ENCODE measurements around the gene ZFP1.
"Not testable (repeated sequence)": the region's sequence is repeated elsewhere in the genome, so short reads cannot be mapped to it uniquely, and the experiment has no call there.

ZFP1 gene

DNA sequence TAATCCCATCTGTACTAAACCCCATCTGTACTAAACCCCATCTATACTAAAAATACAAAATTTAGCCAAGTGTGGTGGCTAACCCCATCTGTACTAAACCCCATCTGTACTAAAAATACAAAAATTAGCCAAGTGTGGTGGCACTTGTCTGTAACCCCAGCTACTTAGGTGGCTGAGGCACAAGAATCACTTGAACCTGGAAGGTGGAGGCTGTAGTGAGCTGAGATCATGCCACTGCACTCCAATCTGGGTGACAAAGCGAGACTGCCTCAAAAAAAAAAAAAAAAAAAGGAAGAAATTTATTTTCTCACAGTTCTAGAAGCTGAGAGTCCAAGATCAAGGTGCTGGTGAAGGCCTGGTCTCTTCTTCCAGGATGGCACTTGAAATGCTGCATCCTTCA lies 12.1 kb downstream of the ZFP1 start:
- DNase-seq: no peak

DNA sequence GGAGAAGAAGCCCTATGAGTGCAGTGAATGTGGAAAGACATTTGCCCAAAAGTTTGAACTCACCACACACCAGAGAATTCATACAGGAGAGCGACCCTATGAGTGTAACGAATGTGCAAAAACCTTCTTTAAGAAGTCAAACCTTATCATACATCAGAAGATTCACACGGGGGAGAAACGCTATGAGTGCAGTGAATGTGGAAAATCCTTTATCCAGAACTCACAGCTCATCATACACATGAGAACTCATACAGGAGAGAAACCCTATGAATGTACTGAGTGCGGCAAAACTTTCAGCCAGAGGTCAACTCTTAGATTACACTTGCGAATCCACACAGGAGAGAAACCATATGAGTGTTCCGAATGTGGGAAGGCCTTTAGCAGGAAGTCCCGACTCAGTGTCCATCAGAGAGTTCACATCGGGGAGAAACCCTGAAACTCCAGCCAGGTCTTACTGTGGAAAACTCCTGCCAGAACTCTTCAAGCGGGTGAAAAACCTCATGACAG lies 21.6 kb downstream of the ZFP1 start:
- no peak for DNase-seq

DNA sequence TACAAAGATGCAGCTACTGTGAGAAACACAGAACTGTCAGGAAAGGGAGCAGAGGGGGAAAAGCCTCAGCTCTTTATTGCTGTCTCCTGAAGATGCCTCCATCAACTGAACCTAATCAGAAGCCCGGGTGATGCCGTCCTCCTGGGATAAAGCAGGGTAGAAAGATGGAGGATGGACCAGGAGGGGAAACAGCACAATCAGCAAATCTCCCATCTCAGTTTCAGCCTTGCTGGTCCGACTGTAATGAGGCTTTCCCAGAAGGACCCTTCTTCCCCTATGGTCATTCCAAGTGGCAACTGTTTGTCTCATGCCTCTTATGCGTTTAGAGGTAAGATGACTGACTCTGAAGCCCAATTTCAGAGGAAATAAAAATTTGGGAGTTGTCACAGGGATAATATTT lies 24.3 kb downstream of the ZFP1 start:
- no peak for DNase-seq

DNA sequence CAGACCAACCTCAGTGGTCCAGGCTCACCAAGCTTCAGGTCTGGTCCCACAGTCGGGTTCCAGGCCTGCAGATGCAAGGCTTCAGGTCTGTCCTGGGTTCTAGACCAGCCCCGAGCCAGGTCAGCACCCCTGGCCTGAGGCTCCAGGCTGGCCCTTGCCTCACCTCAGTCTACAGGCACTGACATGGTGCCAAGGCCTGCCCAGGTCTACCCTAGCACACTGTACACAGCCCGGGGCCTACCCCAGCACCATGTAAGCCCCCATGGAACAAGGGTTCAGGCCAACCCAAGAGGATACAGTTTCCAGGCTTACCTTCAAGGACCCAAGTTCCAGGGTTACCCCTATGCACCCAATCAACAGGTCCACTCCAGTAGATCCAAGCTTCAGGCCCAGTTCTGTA lies 26.8 kb downstream of the ZFP1 start:
- DNase-seq: no peak

DNA sequence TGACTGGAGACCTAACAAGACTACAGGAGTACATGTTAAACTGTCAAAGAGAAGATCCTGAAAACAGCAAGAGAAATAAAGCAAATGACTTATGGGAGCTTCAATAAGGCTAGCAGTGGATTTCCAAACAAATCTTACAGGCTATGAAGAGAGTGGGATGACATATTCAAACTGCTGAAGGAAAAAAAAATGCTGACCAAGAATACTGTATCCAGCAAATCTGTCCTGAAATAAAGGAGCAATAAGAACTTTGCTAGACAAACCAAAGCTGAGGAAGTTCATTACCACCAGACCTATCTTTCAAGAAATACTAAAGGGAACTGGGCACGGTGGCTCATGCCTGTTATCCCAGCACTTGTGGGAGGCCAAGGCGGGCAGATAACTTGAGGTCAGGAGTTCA lies 28.6 kb downstream of the ZFP1 start:
- no peak for DNase-seq

DNA sequence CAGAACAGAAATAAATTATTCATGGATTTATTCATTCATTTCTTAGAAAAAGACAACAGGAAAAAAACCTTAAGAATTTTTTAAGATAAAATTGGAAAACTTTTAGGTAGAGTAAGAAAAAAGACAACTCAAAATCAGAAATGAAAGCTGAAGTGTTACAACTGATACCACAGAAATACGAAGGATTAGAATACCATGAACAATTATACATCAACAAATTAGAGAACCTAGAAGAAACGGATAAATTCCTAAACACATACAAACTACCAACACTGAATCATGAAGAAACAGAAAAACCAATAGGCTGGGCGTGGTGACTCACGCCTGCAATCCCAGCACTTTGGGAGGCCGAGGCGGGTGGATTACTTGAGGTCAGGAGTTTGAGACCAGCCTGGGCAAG lies 30.9 kb downstream of the ZFP1 start:
- no peak for DNase-seq

DNA sequence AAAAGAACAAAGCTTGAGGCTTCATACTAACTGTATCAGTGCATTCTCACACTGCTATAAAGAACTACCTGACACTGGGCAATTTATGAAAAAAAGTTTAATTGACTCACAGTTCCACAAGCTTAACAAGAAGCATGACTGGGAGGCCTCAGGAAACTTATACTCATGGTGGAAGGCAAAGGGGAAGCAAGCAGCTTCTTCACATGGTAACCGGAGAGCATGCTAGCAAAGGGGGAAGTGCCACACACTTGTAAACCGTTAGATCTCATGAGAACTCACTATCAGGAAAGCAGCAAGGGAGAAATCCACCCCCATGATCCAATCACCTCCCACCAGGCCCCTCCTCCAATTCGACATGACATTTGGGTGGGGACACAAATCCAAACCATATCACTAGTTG lies 33.3 kb downstream of the ZFP1 start:
- no peak for DNase-seq

DNA sequence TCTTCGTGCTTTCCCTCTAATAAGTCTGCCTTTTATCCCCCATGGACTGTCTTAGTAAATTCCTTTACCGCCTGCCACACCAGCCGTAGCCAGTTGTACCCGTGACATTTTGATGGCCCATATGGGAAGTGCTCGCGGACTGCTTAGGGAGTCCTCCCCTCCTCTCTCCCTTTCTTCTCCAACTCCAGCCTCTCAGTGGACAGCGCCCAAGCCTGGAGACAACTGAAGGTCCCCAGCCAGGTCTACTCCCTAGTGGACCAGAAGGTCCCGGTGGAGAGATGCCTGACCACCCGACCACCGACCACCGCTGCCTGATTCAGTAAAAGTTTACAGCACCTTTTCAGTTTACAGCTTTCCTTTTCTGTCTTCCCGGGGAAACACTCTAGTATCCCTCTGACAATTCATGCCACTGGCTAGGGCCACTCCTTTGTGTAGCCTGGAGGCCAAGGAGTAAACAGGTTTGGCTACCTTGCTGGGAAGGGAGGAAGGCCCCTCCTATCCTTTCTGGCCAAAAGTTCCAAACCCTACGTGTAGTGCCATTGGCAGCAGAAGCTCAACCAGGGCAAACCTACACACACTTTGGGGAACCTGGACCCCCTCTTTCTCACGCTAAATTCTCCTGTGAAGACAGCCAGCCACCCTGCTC lies 40.6 kb downstream of the ZFP1 start:
- DNase-seq: no peak

DNA sequence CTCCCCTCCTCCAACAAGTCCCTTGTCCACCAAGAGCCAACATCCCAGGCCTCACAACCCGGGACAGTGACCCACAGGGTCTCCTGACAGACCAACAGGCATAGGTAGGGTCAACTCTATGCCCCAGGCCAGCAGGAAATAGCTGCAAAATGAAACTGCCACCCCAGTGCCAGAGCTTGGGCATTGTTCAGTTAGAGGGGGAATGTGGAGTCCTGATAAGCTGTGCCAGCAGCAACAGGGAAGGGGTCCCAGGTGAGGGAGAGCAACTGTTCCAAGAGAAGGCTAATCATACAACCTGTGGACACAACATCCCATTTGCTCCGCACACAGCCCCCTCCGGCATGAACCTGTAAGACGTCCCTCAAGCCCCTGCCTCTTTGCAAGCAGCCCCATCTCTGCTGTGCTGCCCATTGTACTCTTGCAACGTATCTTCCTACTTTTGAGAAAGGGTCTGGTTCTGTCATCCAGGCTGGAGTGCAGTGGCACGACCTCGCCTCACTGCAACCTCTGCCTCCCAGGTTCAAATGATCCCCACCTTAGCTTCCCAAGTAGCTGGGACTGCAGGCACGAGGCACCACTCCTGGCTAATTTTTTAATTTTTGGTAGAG lies 41.4 kb downstream of the ZFP1 start:
- no peak for DNase-seq

DNA sequence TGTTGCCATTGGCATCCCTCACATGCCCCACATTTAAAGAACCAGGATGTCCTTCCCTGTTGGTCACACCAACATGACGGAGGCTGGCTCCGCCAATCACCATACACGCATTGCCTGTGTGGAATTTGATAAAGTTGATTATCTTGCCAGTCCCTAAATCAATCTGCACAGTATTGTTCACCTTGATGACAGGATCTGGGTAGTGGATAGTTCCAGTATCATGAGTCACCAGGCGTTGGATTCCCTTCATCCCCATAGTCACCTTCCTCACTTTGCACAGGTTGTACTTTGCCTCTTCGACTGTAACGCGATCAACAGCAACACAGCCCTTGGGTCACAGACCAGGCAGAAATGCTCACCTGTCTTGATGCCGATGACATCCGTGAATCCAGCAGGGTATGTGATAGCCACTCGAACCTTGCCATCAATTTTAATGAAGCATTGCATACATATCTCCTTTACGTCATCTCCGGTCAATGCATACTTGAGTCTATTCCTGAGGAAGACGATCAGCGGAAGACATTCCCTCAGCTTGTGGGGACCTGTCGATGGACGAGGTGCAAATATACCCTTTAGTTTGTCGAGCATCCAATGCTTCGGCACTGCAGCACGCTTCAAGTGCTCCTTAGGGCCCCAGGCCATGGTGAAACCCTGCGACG lies 44.4 kb downstream of the ZFP1 start:
- DNase-seq: no peak

DNA sequence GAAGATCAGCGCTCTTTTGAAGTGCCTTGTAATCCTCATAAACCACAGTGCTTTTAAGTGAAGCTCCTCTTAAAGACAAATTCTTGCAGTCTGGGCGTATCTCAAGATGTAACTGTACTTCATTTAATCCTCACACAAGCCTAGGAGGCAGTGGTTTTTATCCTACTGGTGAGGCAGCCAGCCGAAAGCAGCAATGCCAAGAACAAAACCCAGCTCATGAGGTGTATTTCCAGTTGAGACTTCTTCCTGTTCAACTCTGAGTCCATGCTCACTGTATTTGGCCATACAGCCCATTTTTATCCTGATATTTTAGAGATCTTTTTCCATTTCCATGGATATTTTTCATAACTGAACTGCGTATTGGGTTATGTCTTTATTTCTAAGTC lies 44.9 kb downstream of the ZFP1 start:
- no peak for DNase-seq

DNA sequence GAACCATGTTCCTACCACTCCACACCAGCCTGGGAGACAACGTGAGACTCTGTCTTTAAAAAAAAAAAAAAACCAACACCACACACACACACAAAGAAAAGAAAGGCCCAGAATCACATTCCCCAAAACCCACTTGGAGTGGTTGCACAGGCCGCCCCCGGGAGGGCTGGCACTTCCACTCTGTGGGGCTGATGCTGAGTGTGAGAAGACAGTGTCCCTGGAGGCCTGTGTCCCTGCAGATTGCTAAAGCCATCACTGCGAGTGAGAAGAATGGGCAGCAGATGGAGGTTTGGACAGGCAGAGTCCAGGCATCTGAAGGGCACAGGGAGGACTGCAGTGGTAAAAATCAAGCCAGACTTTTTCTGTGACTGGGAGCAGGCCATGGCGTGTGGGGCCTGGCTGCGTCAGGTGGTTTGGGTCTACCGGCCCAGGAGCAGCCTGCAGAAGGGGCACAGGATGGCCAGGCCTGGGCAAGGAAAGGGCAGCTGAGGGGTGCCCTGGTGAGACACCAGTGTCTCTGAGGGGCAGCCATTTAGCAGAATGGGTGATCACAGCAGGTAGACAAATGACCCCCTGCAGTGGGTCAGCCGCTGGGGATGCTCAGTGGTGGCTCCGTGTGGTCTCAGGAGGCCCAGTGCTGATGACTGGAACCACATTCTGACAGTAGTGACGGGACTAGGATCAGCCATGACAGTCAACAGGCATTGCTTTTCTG lies 45.6 kb downstream of the ZFP1 start:
- DNase-seq: no peak

DNA sequence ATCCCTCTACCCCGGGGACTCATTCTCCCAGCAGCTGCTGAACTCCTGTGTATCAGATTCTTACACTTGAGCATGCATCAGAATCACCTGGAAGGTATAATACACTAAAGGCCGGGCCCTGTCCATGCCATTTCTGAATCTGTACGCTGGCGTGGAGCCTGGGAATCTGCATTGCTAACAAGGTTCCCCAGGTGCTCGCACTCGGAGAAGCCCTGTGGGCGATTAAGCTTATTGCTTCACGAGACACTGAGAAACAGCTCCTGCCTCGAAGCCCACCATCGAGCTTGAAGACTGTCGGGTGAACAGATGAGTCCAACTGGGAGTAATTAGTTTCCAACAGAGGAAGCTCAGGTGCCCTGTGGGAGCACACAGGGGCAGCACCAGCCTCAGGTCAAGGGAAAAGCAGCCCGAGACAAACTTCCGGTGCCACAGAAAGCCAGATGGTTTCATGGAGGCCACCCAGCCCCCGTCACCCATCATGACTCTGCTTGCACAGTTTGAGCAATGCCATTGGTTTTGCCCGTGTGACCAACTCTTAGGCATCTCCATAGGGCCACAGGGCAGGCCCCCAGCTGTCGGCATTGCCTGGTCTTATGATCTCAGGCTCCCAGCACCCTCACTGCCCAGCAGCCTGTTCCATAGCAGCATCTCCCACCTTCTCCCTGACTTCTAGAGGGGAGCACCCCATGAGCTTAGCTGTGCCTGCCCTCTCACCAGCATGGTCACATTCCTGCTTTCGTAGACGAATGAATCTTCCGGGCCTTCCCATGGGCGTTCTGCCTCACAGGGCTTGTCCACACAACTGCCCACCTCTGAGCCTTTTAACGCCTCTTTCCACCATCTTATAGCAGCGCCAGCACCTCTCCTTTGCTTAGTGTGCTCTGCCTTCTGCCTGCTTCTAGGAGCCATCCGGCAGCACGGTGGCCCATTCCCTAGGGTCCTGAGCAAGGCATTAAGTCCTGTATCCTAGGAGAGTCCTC lies 47.8 kb downstream of the ZFP1 start:
- DNase-seq: no peak

DNA sequence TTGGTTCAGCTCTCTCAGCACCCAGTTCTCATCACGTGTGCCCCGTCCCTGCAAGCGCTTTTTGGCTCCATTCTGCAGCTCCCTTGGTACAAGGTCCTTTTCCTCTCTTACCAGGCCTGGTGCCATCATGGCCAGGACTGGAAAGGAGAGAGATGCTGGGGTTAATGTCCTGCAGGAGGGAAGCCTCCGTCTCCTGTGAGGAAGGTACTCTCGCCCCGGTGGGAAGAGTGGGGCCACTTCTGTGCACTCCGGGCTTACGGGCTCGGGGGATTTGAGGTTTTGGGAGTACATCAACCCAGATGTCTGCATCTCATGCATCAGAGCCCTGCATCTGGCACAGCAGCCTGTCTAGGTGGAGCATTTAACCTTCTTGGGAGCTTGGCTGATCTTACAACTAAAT lies 48.5 kb downstream of the ZFP1 start:
- no peak for DNase-seq

DNA sequence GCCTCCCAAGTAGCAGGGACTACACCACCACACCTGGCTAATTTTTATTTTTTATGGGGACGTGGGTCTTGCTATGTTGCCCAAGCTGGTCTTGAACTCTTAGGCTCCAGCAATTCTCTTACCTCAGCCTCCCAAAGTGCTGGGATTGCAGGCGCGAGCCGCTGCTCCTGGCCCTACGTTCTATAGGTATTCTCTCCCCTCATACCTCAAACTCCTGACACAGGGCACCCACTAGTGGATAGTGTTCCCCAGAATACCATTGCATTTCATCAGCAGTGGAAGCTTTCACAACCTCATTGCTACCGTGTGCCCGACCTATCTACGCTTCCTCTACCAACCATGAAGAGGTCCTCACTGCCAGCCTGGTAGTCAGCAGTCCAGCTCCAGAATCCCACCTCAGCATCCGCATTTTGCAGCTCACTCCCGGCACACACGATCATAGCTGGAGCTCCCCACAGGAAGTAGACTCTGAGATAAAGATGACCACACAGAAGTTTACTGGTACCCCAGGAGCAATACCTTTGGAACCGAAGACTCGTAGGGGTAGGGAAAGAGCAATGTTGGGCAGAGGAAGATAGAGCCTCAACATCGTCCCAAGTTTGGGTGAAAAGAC lies 49.3 kb downstream of the ZFP1 start:
- DNase-seq: no peak

DNA sequence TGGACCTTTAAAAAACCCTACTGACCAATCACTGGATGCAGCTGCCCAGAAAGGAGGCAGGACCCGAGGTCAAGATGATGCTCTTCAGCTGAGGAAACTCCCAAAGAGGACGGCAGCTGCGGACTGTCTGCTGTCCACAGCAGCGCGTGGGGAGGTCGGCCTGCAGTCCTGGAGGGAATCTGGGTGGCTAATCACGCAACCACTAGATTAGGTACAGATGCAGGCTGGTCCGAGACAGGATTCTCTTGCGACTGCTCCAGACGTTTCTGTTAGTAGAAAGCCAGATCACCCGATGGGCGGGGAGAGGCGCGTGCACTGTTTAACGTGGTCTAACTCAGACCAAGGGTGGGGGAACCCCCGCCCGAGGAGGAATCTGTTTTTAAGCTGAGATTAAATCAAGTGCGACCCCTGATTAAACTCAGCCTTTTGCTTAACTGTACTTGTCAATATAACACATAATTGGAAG lies 49.8 kb downstream of the ZFP1 start:
- DNase-seq: no peak

DNA sequence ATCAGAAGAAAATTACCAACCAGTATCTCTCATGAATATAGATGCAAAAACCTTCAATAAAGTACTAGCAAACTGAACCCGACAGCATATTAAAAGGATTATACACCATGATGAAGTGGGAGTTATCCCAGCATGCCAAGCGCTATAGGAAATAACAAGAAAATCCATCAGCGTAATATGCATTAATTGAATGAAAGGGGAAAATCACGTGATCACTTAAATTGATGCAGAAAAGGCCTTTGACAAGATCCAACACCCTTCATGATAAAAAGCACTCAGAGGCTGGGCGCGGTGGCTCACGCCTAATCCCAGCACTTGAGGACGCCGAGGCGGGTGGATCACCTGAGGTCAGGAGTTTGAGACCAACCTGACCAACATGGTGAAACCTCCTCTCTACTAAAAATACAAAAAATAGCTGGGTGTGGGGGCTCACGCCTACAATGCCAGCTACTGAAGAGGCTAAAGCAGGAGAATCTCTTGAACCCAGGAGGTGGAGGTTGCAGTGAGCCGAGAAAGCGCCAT lies 53.8 kb downstream of the ZFP1 start:
- no peak for DNase-seq

DNA sequence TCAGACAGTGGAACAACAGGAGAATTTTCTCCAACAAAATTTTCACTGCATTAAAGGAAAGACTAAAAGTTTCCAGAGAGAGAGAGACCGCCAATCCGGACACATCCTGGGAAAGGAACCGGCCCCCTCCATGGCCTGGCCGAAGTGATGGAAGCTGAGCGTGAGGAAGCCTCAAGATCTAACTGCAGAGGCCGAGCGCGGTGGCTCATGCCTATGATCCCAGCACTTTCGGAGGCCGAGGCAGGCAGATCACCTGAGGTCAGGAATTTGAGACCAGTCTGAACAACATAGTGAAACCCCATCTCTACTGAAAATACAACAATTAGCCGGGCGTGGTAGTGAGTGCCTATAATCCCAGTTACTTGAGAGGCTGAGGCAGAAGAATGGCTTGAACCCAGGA lies 54.8 kb downstream of the ZFP1 start:
- no peak for DNase-seq

DNA sequence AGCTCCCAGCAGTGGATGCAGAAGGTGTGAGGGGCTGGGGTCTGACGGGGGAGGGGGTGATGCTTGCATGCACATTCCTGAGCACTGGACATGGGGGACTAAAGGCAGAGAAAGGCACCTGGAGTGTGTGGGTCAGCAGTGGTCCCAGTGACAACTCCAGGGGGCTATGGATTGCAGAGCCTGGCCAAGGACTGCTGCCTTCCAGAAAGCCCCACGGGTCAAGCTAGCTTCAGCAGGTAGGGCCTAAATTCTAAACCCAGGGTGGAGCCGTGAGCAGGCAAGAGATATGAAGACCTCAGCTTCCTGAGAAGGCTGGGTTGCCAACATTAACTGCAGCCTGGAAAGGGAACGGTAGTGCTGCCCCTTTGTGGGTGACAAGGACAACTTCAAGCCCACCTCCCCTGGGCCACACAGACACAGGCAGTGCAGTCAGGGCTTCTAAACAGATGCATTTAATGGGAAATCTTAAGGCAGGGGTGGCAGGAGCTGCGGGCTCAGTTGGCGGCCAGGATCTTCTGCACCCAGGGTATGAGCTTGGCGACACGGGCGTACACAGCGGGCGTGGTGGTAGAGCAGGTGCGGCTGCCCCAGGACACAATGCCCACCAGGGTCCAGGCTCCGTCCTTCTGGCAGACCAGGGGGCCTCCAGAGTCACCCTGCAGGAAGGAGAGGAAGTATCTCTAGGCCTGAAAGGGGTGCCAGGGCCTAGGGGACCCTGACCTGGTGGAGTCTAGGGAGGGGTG lies 55.5 kb downstream of the ZFP1 start:
- no peak for DNase-seq

DNA sequence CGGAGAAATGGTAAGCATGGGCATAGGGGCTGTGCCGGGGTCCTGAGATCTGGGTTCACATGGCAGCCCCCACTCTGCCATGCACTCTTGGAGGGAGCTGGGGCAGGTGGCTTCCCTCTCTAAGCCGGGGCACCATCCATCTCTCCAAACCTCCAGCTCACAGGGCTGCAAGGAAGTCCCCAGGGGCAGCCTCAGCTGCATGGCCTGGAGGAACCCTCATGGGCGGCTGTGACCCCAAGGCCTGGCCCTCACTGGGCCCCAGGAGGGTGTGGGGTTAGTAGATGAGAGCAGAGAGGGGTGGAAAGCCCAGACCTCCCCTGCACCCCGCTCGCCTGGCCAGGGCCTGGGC lies 56.1 kb downstream of the ZFP1 start:
- DNase-seq: no peak

DNA sequence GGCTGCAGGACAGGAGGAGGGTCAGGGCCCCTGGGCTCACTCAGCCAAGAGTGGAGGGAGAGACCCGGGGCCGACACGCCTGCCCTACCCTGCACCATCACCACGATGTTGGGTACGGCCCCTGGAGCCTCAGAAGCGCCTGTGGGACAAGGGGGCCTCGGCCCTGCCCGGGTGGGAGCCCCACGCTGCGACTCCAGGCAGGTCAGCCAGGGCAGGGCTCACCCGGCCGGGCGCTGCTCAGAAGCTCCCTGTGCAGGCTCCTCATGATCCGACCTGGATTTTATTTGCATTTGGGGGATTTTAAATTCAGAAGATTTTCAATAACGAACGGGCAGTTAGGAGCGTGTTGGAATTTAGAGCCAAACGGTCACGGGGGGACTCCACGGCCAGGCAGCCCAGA lies 56.6 kb downstream of the ZFP1 start:
- not testable (repeated sequence) for DNase-seq
